Measurements from ENCODE around the gene MBD2. TPM values are rescaled to one million over a fixed set of nuclear protein-coding genes. Genes with fewer than 3 reads are reported as not detected.

Gene MBD2
- total RNA-seq, 1 donor from 2014 or later, result 30.7 TPM

GRCh38 chr18:54157646-54158385, 66.7 kb downstream of the MBD2 start:
- no peak for TF ChIP-seq CTCF (conservative IDR thresholded peaks at IDR 0.05; ENCODE audit: low read depth, low read length)
- H3K4me3 ChIP-seq (ENCODE audit: low read depth, low read length), result no peak overlapping the region
- DNase-seq (ENCODE audit: low read depth), result no peak

GRCh38 chr18:54155412-54155811, 69.1 kb downstream of the MBD2 start:
- TF ChIP-seq CTCF (conservative IDR thresholded peaks at IDR 0.05; ENCODE audit: low read depth, low read length), result no peak
- no peak for DNase-seq (ENCODE audit: low read depth)
- no peak overlapping the region for H3K4me3 ChIP-seq (ENCODE audit: low read depth, low read length)

- no peak for DNase-seq (ENCODE audit: low read depth)
- no peak overlapping the region for H3K4me3 ChIP-seq (ENCODE audit: low read depth, low read length)
Measured at GRCh38 chr18:54154231-54154630, 70.2 kb downstream of the MBD2 start.

GRCh38 chr18:54151376-54151775, 73.1 kb downstream of the MBD2 start:
- DNase-seq (ENCODE audit: low read depth), result no peak

More at GRCh38 chr18:54154231-54154630, 70.2 kb downstream of the MBD2 start:
- TF ChIP-seq CTCF (conservative IDR thresholded peaks at IDR 0.05; ENCODE audit: low read depth, low read length), result no peak

GRCh38 chr18:54150226-54150625, 74.2 kb downstream of the MBD2 start:
- no peak for TF ChIP-seq CTCF (conservative IDR thresholded peaks at IDR 0.05; ENCODE audit: low read depth, low read length)
- no peak for DNase-seq (ENCODE audit: low read depth)
- H3K4me3 ChIP-seq (ENCODE audit: low read depth, low read length), result no peak overlapping the region

More at GRCh38 chr18:54151376-54151775, 73.1 kb downstream of the MBD2 start:
- no peak overlapping the region for H3K4me3 ChIP-seq (ENCODE audit: low read depth, low read length)
- TF ChIP-seq CTCF (conservative IDR thresholded peaks at IDR 0.05; ENCODE audit: low read depth, low read length), result no peak

GRCh38 chr18:54149078-54149697, 75.3 kb downstream of the MBD2 start:
- DNase-seq (ENCODE audit: low read depth), result peak; percentile 87
- peak overlapping the region; percentile 0 for H3K4me3 ChIP-seq (ENCODE audit: low read depth, low read length)
- no peak for TF ChIP-seq CTCF (conservative IDR thresholded peaks at IDR 0.05; ENCODE audit: low read depth, low read length)

All from epithelial cell of proximal tubule (primary cell).